ENCODE results near the gene GBX2. TPM values are rescaled to one million over a fixed set of nuclear protein-coding genes. Genes with fewer than 3 reads are reported as not detected.

GBX2 gene
- total RNA-seq, 1 donor from 2014 or later: not detected

GRCh38 chr2:236163471-236164200, 4.5 kb downstream of the GBX2 start:
- H3K4me3 ChIP-seq: peak overlapping the region; percentile 42
- H3K27ac ChIP-seq: no peak overlapping the region
- TF ChIP-seq, protein P1, sequence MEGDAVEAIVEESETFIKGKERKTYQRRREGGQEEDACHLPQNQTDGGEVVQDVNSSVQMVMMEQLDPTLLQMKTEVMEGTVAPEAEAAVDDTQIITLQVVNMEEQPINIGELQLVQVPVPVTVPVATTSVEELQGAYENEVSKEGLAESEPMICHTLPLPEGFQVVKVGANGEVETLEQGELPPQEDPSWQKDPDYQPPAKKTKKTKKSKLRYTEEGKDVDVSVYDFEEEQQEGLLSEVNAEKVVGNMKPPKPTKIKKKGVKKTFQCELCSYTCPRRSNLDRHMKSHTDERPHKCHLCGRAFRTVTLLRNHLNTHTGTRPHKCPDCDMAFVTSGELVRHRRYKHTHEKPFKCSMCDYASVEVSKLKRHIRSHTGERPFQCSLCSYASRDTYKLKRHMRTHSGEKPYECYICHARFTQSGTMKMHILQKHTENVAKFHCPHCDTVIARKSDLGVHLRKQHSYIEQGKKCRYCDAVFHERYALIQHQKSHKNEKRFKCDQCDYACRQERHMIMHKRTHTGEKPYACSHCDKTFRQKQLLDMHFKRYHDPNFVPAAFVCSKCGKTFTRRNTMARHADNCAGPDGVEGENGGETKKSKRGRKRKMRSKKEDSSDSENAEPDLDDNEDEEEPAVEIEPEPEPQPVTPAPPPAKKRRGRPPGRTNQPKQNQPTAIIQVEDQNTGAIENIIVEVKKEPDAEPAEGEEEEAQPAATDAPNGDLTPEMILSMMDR (IDR thresholded peaks at IDR 0.05): no peak
- intact Hi-C loops (cut with DNase I): no loop called here
- DNase-seq (no peak), ATAC-seq (peak in 1 of 2 donors; percentile 4)
- H3K4me1 ChIP-seq: peaks cover 46% of the 10 kb centered on the region
- H3K27me3 ChIP-seq (ENCODE audit: low read depth): peaks cover 96% of the 10 kb centered on the region
- no peaks in the 10 kb centered on the region for H3K9me3 ChIP-seq
- H3K36me3 ChIP-seq: no peaks in the 10 kb centered on the region

DNA sequence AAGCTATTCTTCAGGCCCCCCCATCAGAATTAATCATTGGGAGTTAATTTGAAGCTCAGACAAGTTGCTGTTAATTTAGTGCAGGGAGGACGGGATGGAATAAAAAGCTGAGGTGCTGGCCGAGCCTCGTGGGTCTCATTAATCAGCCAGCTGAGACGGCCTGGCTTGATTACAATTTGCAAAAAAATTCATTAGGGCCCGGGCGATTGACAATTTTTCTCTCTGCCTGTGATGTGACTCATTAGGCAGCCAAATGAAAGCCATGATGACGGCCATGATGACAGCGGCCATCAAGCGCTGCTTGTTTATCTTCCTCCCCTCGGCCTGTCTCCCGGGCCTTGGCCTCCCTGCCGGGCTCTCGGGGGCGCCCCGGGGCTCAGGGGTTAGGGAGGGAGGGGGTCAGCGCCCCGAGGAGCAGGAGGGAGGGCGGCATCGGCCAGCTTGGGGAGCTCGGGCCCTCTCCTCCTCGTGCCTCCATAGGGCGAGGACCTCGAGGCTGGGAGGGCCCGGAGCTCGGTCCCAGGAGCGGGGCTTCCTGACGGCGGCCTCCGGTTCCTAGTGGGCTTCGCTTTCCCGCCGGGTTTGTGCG, 5.2 kb downstream of the GBX2 start:
- peaks cover 40% of the 10 kb centered on the region for H3K4me1 ChIP-seq
- DNase-seq (no peak), ATAC-seq (no peak)
- peaks cover 92% of the 10 kb centered on the region for H3K27me3 ChIP-seq (ENCODE audit: low read depth)
- H3K27ac ChIP-seq: no peak overlapping the region
- intact Hi-C loops (cut with DNase I): no loop called here
- no peaks in the 10 kb centered on the region for H3K9me3 ChIP-seq
- TF ChIP-seq, protein P1 (IDR thresholded peaks at IDR 0.05): no peak
- H3K4me3 ChIP-seq: no peak overlapping the region
- no peaks in the 10 kb centered on the region for H3K36me3 ChIP-seq

- Histone ChIP-seq H3K9me3 (no peaks in the 10 kb centered on the region), H3K27ac (no peak overlapping the region), H3K4me3 (no peak overlapping the region), H3K4me1 (peaks cover 33% of the 10 kb centered on the region), H3K27me3 (ENCODE audit: low read depth) (peaks cover 85% of the 10 kb centered on the region), H3K36me3 (no peaks in the 10 kb centered on the region)
- ATAC-seq (no peak), DNase-seq (no peak)
- TF ChIP-seq, protein P1 (IDR thresholded peaks at IDR 0.05): no peak
- intact Hi-C loops (cut with DNase I): no loop called here
Measured at GRCh38 chr2:236162031-236162845, 5.9 kb downstream of the GBX2 start.

- H3K4me3 ChIP-seq: no peak overlapping the region
- no peaks in the 10 kb centered on the region for H3K36me3 ChIP-seq
- ATAC-seq (no peak), DNase-seq (no peak)
- H3K9me3 ChIP-seq: no peaks in the 10 kb centered on the region
- H3K27me3 ChIP-seq (ENCODE audit: low read depth): peaks cover 78% of the 10 kb centered on the region
- H3K4me1 ChIP-seq: peaks cover 26% of the 10 kb centered on the region
- H3K27ac ChIP-seq: no peak overlapping the region
- TF ChIP-seq, protein P1 (IDR thresholded peaks at IDR 0.05): no peak
- intact Hi-C loops (cut with DNase I): no loop called here
Measured at GRCh38 chr2:236161531-236161930, 6.7 kb downstream of the GBX2 start.

DNA sequence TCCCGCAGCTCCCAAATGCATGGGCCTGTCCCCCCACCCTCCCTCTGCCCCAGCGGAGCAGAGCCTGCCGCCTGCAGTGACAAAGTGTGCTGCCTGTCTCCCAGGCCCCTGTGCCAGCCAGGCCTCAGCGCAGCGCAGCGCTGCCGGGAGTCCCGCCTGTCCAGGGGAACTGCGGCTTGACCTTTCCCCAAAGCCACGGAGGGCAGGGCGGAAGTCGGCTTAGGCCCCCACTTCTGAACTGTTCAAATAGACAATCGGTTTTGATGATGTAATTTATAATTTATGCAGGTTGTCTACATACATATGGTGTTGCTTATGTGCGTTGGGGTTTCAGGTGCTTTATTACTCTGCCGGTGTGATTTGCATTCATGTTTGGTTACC, 7.1 kb downstream of the GBX2 start:
- H3K36me3 ChIP-seq: no peaks in the 10 kb centered on the region
- H3K4me1 ChIP-seq: peaks cover 22% of the 10 kb centered on the region
- no peaks in the 10 kb centered on the region for H3K9me3 ChIP-seq
- H3K27me3 ChIP-seq (ENCODE audit: low read depth): peaks cover 73% of the 10 kb centered on the region
- no peak for ATAC-seq
- intact Hi-C loops (cut with DNase I): no loop called here
- no peak overlapping the region for H3K27ac ChIP-seq
- TF ChIP-seq, protein P1 (IDR thresholded peaks at IDR 0.05): no peak
- H3K4me3 ChIP-seq: no peak overlapping the region
- DNase-seq: no peak
